PC-9 (cell line): ENCODE results near the gene ATP11B.

Experiments
- CTCF ChIP-seq: fragments of 200-600 bp; sonication (generic); conservative IDR thresholded peaks from 2 replicates; pipeline ENCODE4 v1.6.1; 2017; ENCODE audit warnings: mixed run types, antibody characterized with exemption, mild to moderate bottlenecking, moderate library complexity
- EZH2 ChIP-seq: fragments of 200-600 bp; sonication (generic); IDR thresholded peaks from 2 replicates; pipeline ENCODE4 v1.8.0; 2017; ENCODE audit warnings: antibody characterized with exemption, low read depth

DNA sequence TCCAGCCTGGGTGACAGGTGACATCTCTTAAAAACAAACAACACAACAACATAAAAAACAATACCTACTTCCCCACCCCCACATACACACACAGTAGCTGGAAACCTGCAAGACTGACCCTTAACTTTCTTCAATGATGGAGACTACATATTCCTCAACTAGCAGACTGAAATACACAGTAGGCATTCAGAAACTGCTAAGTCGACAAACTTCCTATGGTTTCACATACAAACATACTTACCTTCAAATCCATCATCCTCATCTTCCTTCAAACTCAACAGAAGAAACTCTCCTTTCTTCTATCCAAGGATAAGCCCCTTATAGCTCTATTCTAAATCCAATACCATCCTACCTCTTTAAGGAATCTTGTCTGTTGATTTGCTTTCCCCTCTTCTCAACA lies 156.4 kb downstream of the ATP11B start:
- TF ChIP-seq CTCF (no peak), EZH2 (no peak)
